WTC11 (cell line): ENCODE data around the gene TMEM158.

ENCODE experiments used
- CTCF ChIP-seq: fragments of 200-600 bp; IDR thresholded peaks from 2 replicates; pipeline ENCODE4 v1.8.0; 2022; ENCODE audit warnings: antibody characterized with exemption
- ETV6 ChIP-seq: sonication (generic); formaldehyde crosslinking; IDR thresholded peaks from 2 replicates; pipeline ENCODE4 v1.8.1; 2022; ENCODE audit warnings: mild to moderate bottlenecking, missing genetic modification reagents
- RORB ChIP-seq: fragments of 250-450 bp; sonication (Bioruptor Pico); IDR thresholded peaks from 2 replicates; pipeline ENCODE4 v1.9.0; 2021; ENCODE audit warnings: mild to moderate bottlenecking

- no peak for TF ChIP-seq CTCF
- no peak for TF ChIP-seq RORB (CRISPR knock-in tag)
- no peak for TF ChIP-seq ETV6 (CRISPR knock-in tag)
These were observed 8.2 kb upstream of the TMEM158 start for GRCh38 chr3:45234250-45234649.
